Activated CD4-positive, alpha-beta memory T cell treated with anti-CD3 and anti-CD28 coated beads for 36 hours (primary cell): ENCODE results near the gene GLMN. TPM values are rescaled to one million over a fixed set of nuclear protein-coding genes. Genes with fewer than 3 reads are reported as not detected.
"Not testable (repeated sequence)": the region's sequence is repeated elsewhere in the genome, so short reads cannot be mapped to it uniquely, and the experiment has no call there.

ENCODE experiments used
- CTCF ChIA-PET: fragments of 350-600 bp; sonication (Branson Sonifier 250); formaldehyde crosslinking; loops from one replicate; lab custom pipeline; 2021; ENCODE audit warnings: antibody characterized with exemption, inconsistent platforms; lab: Charles Lee
- POLR2A ChIA-PET: fragments of 350-600 bp; sonication (Branson Sonifier 250); formaldehyde crosslinking; loops from one replicate; lab custom pipeline; 2021; ENCODE audit warnings: antibody characterized with exemption; lab: Charles Lee
- DNase-seq: peaks from one replicate; pipeline ENCODE4 v3.0.0-alpha.2; 2020
- H3K27ac Mint-ChIP-seq: one replicate; pipeline ENCODE4 v1.8.0; 2021; ENCODE audit warnings: mixed read lengths
- H3K27me3 Mint-ChIP-seq: one replicate; pipeline ENCODE4 v1.8.0; 2021; ENCODE audit warnings: mixed read lengths
- H3K36me3 Mint-ChIP-seq: one replicate; pipeline ENCODE4 v1.8.0; 2021; ENCODE audit warnings: mixed read lengths
- H3K4me1 Mint-ChIP-seq: one replicate; pipeline ENCODE4 v1.8.0; 2021; ENCODE audit warnings: low read depth, mixed read lengths
- H3K4me3 Mint-ChIP-seq: one replicate; pipeline ENCODE4 v1.8.0; 2021; ENCODE audit warnings: mild to moderate bottlenecking, mixed read lengths
- H3K9me3 Mint-ChIP-seq: one replicate; pipeline ENCODE4 v1.8.0; 2021; ENCODE audit warnings: mixed read lengths
- intact Hi-C: fragments of 100-400 bp; cut with micrococcal nuclease; formaldehyde crosslinking; loops from one replicate; pipeline ENCODE4 v1.15.1; 2023
- total RNA-seq, 2 experiments: library from RNA; stranded (reverse); gene quantifications; one replicate each; pipeline ENCODE4 v1.2.3, GENCODE V29; 2021

GLMN gene
- total RNA-seq, 2 experiments from 2014 or later, result 10.9 to 13.3 TPM

DNA sequence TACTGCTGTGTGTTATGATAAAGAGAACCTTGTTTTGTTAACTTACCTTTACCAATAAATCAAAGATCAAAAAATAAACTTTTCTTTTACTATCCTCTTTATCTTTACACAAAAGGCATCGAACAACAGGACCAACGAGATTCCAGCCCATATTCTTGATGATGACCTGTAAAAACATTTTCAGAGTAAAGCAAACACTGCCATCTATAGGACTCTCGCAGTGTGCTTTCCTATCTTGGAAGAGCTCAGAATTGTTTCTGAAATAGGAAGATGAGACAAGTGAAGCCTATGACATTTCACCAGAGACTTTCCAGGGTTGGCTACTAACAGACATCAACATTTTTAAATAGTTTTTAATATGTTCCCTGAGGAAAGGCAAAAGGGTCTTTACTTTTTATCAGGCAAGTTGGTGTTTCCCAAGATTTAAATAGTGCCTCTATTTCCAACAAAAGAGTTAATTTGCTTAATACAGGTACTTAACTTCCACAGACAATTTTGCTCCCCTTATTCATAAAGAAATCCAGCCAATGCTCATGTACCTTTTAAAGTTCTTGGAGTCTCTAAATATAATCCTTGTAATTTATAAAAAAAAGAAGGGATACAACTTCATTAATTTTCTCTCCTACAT lies 7.3 kb downstream of the GLMN start:
- ChIA-PET CTCF (interaction anchor here (0.6 to 2.1 kb wide), 13 partner anchors 9 to 784 kb away, joined by 3 to 36 read pairs (median 3); no protein-coding TSS in a partner anchor), POLR2A (no interaction called here)
- DNase-seq, result no peak
- no peak overlapping the region for H3K4me3 Mint-ChIP-seq
- H3K4me1 Mint-ChIP-seq, result peaks cover 7% of the 10 kb centered on the region
- H3K27me3 Mint-ChIP-seq, result no peaks in the 10 kb centered on the region
- no peak overlapping the region for H3K27ac Mint-ChIP-seq
- no peaks in the 10 kb centered on the region for H3K9me3 Mint-ChIP-seq
- intact Hi-C loops, result loop anchor here (1.0 to 10.0 kb wide), 2 partner anchors 294 to 787 kb away; partner anchors contain the start of gene CDC7
- peaks cover 41% of the 10 kb centered on the region for H3K36me3 Mint-ChIP-seq

- intact Hi-C loops, H3K4me3 Mint-ChIP-seq, H3K4me1 Mint-ChIP-seq, DNase-seq, CTCF ChIA-PET, POLR2A ChIA-PET, H3K27me3 Mint-ChIP-seq, H3K27ac Mint-ChIP-seq, H3K9me3 Mint-ChIP-seq: not testable (repeated sequence)
- H3K36me3 Mint-ChIP-seq, result peaks cover 72% of the 10 kb centered on the region
Observed at GRCh38 chr1:92281411-92281810, 17.4 kb downstream of the GLMN start.

DNA sequence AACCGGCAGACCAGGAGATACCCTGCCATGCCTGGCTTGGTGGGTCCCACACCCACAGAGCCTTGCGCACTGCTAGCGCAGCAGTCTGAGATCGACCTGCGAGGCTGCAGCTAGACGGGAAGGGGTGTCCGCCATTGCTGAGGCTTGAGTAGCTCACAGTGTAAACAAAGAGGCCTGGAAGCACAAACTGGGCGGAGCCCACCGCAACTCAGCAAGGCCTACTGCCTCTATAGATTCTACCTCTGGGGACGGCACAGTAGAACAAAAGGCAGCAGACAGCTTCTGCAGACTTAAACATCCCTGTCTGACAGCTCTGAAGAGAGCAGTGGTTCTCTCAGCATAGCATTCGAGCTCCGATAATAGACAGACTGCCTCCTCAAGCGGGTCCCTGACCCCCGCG lies 19.0 kb downstream of the GLMN start:
- CTCF ChIA-PET, POLR2A ChIA-PET, H3K27me3 Mint-ChIP-seq, H3K4me1 Mint-ChIP-seq, DNase-seq, H3K9me3 Mint-ChIP-seq, intact Hi-C loops, H3K27ac Mint-ChIP-seq, H3K4me3 Mint-ChIP-seq: not testable (repeated sequence)
- peaks cover 68% of the 10 kb centered on the region for H3K36me3 Mint-ChIP-seq

DNA sequence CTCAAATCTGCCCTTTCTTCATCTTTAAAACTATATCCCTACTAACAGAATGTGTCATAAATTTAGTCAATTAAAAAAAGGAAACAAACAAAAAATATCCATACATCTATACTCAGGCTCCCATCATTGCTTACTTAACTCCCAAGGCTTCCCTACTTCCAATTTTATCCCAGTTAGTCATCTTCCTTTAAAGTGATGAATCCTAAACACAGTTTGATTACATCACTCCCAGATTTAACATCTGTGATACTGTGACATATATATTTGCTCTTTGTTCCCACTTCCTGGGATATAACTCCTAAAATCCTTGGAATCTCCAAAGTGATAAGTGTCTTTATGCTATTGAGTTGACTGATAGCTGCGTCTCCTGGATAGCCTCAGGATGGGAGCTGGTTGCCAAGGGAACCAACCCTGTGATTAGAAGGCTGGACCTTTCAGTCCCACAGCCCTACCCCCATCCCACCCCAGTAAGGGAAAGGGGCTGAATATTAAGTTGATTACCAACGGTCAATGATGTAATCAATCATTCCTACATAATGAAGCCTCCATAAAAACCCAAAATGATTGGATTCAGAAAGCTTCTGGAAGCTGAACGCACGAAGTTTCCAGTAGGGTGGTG lies 21.6 kb downstream of the GLMN start:
- Mint-ChIP-seq H3K27ac (no peak overlapping the region), H3K4me1 (peaks cover 2% of the 10 kb centered on the region), H3K27me3 (no peaks in the 10 kb centered on the region), H3K36me3 (peaks cover 59% of the 10 kb centered on the region), H3K4me3 (no peak overlapping the region), H3K9me3 (no peaks in the 10 kb centered on the region)
- POLR2A ChIA-PET, result no interaction called here
- intact Hi-C loops, result no loop called here
- CTCF ChIA-PET, result no interaction called here
- DNase-seq, result no peak

GRCh38 chr1:92276082-92276481 lies 22.7 kb downstream of the GLMN start:
- Mint-ChIP-seq H3K36me3 (peaks cover 54% of the 10 kb centered on the region), H3K27ac (no peak overlapping the region), H3K4me1 (peaks cover 2% of the 10 kb centered on the region), H3K9me3 (no peaks in the 10 kb centered on the region), H3K4me3 (no peak overlapping the region), H3K27me3 (no peaks in the 10 kb centered on the region)
- ChIA-PET CTCF (no interaction called here), POLR2A (no interaction called here)
- intact Hi-C loops, result no loop called here
- no peak for DNase-seq

DNA sequence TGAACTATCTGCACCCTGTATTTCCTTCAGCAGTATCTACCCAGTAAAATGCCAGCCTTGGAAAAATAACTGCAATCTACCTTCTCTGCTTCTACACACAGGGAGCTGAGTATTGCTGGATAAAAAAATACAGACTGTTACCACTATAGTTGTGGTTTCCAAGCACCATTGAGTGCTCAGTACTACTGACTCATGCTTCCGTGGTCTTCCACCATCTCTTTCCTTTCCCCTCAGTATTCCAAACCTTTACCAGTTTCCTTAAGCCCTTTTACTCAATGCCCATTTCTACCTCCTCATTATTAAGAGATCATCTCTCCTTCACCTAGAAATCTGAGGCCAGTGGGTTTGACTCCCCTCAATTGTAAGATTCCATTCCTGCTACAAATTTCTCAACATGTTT lies 23.8 kb downstream of the GLMN start:
- ChIA-PET CTCF (interaction anchor here (0.9 kb wide), 1 partner anchor 278 kb away, joined by 4 read pairs; no protein-coding TSS in a partner anchor), POLR2A (no interaction called here)
- Mint-ChIP-seq H3K36me3 (peaks cover 45% of the 10 kb centered on the region), H3K4me3 (no peak overlapping the region), H3K4me1 (no peaks in the 10 kb centered on the region), H3K9me3 (no peaks in the 10 kb centered on the region), H3K27ac (no peak overlapping the region), H3K27me3 (no peaks in the 10 kb centered on the region)
- intact Hi-C loops, result no loop called here
- no peak for DNase-seq

DNA sequence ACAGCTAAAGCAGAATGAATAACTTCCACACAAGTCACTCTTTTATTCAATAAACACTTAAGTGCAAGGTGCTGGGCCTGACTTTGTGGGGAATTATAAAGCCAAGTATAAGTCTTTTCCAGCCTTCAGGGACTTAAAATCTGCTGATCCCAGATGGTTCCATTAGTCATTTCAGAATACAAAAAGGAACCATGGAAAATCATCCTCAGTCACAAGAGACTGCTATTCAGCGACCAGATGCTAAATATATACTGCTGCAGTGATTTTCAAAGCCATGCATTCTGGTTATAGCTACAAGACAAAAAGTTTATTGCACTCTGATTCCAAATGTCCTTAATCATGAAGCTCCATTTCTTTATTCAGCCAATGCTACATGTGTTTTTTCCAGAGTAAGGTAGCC lies 25.7 kb downstream of the GLMN start:
- ChIA-PET CTCF (no interaction called here), POLR2A (no interaction called here)
- H3K4me3 Mint-ChIP-seq, result no peak overlapping the region
- H3K9me3 Mint-ChIP-seq, result no peaks in the 10 kb centered on the region
- no peak for DNase-seq
- H3K36me3 Mint-ChIP-seq, result peaks cover 35% of the 10 kb centered on the region
- intact Hi-C loops, result no loop called here
- no peaks in the 10 kb centered on the region for H3K27me3 Mint-ChIP-seq
- H3K4me1 Mint-ChIP-seq, result no peaks in the 10 kb centered on the region
- no peak overlapping the region for H3K27ac Mint-ChIP-seq

DNA sequence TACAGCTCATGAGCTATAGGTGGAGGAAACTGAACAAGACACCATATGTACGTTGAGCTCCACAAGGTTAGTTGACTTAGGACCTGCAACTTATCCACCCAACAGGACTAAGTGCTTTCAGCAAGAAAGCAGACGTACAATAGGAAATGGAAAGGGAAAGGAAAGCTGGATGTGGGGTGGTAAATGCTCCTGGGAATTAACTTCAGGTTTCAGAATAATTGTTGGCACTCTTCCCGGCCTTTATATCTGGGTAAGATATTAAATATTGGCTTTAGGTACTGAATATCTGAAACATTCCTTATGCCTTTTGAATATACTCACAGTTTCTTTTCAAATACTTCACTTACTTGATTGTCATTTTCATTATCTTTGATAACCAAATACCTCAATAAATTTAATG lies 36.3 kb downstream of the GLMN start:
- H3K27ac Mint-ChIP-seq, result no peak overlapping the region
- H3K9me3 Mint-ChIP-seq, result no peaks in the 10 kb centered on the region
- DNase-seq, result no peak
- ChIA-PET CTCF (no interaction called here), POLR2A (no interaction called here)
- intact Hi-C loops, result no loop called here
- no peak overlapping the region for H3K4me3 Mint-ChIP-seq
- no peaks in the 10 kb centered on the region for H3K27me3 Mint-ChIP-seq
- H3K4me1 Mint-ChIP-seq, result no peaks in the 10 kb centered on the region
- H3K36me3 Mint-ChIP-seq, result peaks cover 46% of the 10 kb centered on the region

- Mint-ChIP-seq H3K4me3 (no peak overlapping the region), H3K27me3 (no peaks in the 10 kb centered on the region), H3K27ac (no peak overlapping the region), H3K4me1 (no peaks in the 10 kb centered on the region), H3K9me3 (peaks cover 13% of the 10 kb centered on the region), H3K36me3 (peaks cover 66% of the 10 kb centered on the region)
- no peak for DNase-seq
- CTCF ChIA-PET, result no interaction called here
- intact Hi-C loops, result no loop called here
- POLR2A ChIA-PET, result no interaction called here
Observed at GRCh38 chr1:92259350-92259749, 39.4 kb downstream of the GLMN start.

DNA sequence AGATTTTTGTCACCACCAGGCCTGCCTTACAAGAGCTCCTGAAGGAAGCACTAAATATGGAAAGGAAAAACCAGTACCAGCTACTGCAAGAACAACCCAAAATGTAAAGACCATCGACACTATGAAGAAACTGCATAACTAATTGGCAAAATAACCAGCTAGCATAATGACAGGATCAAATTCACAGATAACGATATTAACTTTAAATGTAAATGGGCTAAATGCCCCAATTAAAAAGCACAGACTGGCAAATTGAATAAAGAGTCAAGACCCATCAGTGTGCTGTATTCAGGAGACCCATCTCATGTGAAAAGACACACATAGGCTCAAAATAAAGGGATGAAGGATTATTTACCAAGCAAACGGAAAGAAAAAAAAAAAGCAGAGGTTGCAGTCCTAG lies 44.1 kb downstream of the GLMN start:
- H3K4me1 Mint-ChIP-seq, DNase-seq, H3K4me3 Mint-ChIP-seq, H3K27me3 Mint-ChIP-seq, H3K27ac Mint-ChIP-seq, intact Hi-C loops: not testable (repeated sequence)
- H3K36me3 Mint-ChIP-seq, result peaks cover 64% of the 10 kb centered on the region
- peaks cover 18% of the 10 kb centered on the region for H3K9me3 Mint-ChIP-seq
- ChIA-PET POLR2A (interaction anchor here (0.7 kb wide), 1 partner anchor 268 kb away, joined by 4 read pairs; no protein-coding TSS in a partner anchor), CTCF (interaction anchor here (0.6 kb wide), 1 partner anchor 24 kb away, joined by 3 read pairs; no protein-coding TSS in a partner anchor)

GRCh38 chr1:92244376-92244775 lies 54.4 kb downstream of the GLMN start:
- no peaks in the 10 kb centered on the region for H3K4me1 Mint-ChIP-seq
- no peak overlapping the region for H3K27ac Mint-ChIP-seq
- no peak for DNase-seq
- ChIA-PET POLR2A (no interaction called here), CTCF (no interaction called here)
- H3K36me3 Mint-ChIP-seq, result peaks cover 11% of the 10 kb centered on the region
- no peaks in the 10 kb centered on the region for H3K9me3 Mint-ChIP-seq
- no peak overlapping the region for H3K4me3 Mint-ChIP-seq
- intact Hi-C loops, result no loop called here
- H3K27me3 Mint-ChIP-seq, result no peaks in the 10 kb centered on the region

- intact Hi-C loops, result no loop called here
- Mint-ChIP-seq H3K4me1 (no peaks in the 10 kb centered on the region), H3K4me3 (no peak overlapping the region), H3K27ac (no peak overlapping the region), H3K27me3 (peaks cover 3% of the 10 kb centered on the region), H3K9me3 (no peaks in the 10 kb centered on the region), H3K36me3 (peaks cover under 1% of the 10 kb centered on the region)
- DNase-seq, result no peak
- POLR2A ChIA-PET, result no interaction called here
- CTCF ChIA-PET, result no interaction called here
Observed at GRCh38 chr1:92240034-92240433, 58.8 kb downstream of the GLMN start.

DNA sequence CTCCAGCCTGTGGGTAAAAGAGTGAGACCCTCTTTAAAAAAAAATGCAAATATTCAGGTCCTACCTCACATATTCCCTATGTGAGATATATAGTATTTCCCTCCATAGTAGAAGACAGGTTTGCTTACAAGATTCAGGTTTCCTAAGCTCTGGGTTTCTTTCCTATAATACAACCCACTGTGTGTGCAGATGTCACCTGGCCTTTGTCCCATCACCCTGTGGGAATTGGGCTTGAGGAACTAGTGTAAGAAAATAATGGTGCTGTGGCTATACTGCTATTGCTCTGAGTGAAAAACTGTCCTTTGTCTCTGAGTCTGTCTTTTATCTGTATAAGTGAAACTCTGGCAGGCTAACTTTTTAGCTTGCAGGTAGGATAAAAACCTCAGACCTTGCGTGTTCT lies 68.1 kb downstream of the GLMN start:
- CTCF ChIA-PET, result no interaction called here
- Mint-ChIP-seq H3K27ac (no peak overlapping the region), H3K4me1 (no peaks in the 10 kb centered on the region), H3K36me3 (no peaks in the 10 kb centered on the region), H3K9me3 (no peaks in the 10 kb centered on the region), H3K27me3 (no peaks in the 10 kb centered on the region), H3K4me3 (no peak overlapping the region)
- POLR2A ChIA-PET, result no interaction called here
- DNase-seq, result no peak
- intact Hi-C loops, result no loop called here
